GM19328 (cell line): ENCODE measurements around the gene SH3RF3.
"Not testable (repeated sequence)": the region's sequence is repeated elsewhere in the genome, so short reads cannot be mapped to it uniquely, and the experiment has no call there.

Source experiments
- ATAC-seq: cut with Tn5 transposase; IDR thresholded peaks from one replicate; pipeline ENCODE4 v1.9.1; 2021; ENCODE audit warnings: mild to moderate bottlenecking, moderate library complexity; ENCODE audit not compliant: unreplicated experiment

SH3RF3 gene

DNA sequence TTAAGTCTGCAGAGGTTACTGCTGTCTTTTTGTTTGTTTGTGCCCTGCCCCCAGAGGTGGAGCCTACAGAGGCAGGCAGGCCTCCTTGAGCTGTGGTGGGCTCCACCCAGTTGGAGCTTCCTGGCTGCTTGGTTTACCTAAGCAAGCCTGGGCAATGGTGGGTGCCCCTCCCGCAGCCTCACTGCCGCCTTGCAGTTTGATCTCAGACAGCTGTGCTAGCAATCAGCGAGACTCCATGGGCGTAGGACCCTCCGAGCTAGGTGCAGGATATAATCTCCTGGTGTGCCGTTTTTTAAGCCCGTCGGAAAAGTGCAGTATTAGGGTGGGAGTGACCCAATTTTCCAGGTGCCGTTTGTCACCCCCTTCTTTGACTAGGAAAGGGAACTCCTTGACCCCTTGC, 11.8 kb upstream of the SH3RF3 start:
- not testable (repeated sequence) for ATAC-seq

DNA sequence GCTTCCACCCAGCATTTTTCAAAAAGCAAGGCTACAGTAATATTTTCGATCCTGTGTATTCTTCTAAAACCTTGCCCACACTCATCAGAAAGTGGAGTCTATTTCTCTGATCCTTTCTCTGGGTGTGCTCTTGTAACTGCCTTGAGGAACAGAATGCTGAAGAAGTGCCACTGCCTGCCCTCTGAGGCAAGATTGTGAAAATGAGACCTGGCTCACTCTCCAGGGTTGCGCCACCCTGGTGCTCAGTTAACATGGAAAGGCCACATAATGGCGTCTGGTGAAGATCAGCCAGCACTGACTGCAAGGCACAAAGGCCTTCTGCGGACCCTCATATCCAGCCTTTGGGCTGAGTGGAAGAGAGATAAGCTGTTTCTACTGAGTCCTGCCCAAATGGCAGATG, 11.2 kb upstream of the SH3RF3 start:
- ATAC-seq: no peak

DNA sequence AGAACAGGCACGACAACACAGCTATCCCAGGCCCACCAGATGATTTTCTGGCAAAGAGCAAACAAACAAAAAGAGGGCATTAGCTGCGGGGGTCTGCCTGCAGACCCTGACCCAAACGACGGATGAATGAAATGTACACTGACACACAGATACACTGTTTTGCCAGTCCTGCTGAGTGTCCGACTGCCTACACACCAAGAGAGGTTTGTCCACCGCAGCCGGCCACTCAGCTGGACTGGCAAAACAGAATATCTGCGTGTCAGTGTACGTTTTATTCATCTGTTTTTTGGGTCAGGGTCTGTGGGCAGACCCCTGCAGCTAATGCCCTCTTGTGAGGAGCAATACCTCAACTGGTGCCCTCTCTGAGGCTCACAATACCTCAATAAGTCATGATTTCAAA, 10.7 kb upstream of the SH3RF3 start:
- no peak for ATAC-seq

DNA sequence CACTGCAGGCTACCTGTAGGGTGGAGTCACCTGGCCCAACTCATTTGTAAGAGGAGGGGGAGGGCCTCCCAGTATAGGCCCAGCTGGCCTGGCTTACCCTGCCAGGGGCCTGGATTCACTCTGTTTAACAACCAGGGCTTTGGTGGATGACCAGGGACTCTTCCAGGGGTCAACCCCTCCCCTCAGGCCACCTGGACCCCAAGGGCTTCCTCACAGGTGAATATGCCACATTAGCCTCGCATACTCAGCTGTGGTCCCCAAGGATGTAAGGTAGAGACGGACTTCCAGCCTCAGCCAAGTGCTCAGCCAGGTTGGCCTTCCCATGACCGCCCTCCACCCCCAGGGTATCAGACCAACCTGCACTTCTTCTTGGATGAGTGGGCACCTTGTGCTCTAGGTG, 8.8 kb upstream of the SH3RF3 start:
- no peak for ATAC-seq

DNA sequence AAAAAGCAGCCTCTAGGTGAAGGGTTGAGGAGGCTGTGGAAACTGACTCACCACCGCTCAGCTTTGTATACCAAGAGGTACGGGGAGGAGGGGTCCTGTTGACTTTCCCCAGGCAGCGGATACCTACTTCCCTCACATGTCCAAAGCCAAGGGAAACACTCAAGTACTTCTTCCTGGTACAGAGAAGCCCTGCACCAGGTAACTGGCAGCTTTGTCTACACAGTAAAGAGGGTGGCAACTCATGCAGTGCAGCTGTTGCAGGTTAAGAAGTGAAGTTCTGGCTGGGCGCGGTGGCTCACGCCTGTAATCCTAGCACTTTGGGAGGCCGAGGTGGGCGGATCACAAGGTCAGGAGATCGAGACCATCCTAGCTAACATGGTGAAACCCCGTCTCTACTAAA, 8.3 kb upstream of the SH3RF3 start:
- not testable (repeated sequence) for ATAC-seq

DNA sequence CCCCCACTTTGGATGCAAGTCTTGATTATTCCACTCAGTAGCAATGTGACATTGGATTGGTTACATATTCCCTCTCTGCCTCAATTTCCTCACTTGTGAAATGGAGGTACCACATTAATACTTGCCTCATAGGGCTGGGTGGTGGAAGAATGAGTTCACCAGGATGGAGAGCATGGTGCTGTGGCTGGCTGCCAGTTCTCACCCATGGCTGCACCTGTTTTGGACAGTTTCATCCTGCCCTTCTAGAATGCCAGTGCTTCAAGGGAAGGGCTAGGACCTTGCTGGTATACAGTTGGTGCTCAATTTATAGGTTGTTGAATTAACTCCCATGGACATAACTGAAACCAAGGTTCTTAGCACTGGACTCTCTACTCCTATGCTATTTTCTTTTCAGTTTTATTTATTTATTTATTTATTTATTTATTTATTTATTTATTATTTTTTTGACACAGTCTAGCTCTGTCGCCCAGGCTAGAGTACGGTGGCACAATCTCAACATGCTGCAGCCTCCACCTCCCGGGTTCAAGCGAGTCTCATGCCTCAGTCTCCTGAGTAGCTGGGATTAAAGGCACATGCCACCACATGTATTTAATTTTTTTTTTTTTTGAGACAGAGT, 5.3 kb upstream of the SH3RF3 start:
- no peak for ATAC-seq

DNA sequence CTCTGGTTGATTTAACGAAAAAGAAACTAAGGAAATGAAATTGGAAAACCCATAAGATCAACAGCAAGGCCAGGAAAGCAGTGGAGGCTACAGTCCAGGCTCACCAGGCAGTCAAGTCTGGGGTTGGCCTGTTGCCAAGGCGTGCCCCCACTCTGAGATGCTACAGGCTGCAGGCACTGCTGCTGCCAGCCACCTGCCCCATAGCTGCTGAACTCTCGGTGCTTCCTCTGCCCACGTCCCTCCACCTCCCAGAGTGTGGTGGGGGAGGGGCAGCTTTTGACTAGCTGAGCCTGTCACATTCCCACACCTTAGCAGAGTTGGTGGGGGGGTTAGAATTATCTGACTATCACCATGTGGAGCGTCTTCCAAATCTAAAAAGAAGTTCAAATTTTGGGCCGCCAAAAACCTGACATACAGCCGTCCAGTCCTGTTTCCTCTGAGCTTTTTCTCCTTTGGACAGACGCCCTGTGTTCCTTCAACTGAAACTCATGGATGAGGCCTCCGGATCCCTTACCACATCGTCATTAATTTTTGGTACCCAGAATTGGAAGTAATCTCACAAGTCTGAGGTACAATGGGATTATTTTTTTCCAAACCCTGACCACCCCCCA, 3.9 kb upstream of the SH3RF3 start:
- ATAC-seq: no peak

DNA sequence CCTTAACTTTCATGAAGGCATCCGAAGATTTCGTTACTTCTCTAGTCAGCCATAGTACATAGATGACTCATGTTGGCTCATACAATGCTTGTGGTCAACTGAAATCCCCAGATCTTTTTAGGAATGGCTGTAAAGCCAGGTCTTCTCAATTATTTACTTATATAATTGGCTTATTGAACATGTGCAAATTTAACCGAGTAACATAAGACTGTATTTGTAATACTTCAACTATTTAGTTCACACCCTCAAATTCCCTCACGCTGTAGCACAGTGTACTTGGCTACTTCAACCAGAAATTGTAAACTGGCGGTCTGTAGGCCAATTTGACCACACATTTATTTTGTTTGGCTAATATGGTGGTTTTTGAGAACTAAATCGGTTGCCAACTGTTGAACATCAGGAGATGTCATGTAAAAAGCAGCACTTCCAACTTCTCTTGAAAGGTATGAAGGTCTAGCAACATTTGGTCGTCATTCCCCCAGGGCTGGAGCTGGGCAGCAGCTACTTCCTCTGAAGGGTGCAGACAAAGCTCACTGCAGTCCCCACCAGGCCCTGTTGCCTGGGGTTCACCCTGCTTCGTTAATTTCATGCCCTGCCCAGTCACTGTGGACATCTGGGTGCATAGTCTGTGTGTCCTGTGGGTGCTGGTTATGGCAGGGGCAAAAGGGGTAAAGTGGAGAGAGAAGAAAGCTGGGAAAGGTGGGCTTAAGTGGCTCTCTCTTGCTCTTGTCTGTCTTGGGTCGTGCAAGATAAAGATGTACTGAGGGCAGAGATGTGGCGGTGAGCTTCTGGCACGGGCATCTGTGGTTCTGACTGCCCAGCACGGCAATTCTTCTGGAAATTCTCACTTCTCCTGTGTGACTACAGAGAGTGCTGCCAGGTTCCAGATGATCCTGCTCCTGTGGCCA, 3.2 kb upstream of the SH3RF3 start:
- no peak for ATAC-seq

DNA sequence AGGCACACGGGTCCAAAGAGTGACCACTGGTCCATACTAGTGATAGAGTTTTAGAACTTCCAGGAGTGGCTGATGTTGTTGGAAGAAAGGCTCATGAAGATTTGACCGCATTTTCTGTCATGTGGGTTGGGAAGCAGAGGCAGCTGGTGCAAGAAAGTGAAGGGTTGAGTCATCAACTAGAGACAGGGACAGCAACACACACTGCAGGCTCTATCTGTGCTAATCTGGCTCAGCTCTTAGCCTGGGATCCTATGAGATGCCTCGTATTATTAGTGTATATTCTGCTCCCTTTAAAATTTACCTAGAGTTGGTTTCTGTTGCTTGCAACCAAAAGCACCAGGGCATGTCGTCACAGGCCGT, 2.5 kb upstream of the SH3RF3 start:
- ATAC-seq: no peak

DNA sequence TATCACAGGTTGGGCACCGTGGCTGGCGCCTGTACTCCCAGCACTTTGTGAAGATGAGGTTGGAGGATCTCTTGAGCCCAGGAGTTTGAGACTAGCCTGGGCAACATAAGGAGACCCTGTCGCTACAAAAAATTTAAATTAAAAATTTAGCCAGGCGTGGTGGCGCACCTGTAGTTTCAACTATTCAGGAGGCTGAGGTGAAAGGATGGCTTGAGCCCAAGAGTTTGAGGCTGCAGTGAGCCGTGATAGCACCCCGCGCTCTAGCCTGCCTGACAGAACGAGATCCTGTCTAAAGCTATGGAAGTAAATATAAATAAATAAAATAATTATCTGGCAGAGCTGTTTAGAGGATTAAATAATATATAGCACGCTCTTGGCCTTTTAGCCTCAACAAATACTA, 1.4 kb upstream of the SH3RF3 start:
- no peak for ATAC-seq

DNA sequence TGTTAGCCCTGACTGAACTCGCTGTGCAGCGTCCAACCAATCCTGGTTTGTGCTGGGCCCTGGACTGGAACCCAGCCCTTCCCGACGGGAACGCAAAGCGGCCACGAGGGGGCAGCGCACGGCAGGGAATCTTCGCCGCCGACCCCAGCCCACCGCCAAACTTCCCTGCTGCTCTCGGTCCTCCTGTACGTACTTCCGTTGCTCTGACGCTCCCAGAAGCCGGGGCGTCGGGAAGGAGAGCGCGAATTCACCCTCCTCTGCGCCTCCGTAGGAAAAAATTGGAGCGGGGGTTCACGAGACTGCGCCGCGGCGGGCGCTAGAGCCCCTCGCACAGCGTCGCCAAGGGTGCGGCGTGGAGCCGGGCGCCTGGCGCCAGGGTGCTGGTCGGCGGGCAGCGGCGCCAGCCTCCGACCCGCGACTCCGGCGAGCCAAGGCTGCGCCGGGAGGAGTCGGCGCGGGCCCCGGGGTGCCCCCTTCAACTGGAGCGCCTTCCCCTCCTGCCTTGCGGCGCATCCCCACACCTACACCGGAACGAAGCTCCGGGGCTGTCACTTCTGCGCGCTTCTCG, 873 bp upstream of the SH3RF3 start:
- no peak for ATAC-seq

DNA sequence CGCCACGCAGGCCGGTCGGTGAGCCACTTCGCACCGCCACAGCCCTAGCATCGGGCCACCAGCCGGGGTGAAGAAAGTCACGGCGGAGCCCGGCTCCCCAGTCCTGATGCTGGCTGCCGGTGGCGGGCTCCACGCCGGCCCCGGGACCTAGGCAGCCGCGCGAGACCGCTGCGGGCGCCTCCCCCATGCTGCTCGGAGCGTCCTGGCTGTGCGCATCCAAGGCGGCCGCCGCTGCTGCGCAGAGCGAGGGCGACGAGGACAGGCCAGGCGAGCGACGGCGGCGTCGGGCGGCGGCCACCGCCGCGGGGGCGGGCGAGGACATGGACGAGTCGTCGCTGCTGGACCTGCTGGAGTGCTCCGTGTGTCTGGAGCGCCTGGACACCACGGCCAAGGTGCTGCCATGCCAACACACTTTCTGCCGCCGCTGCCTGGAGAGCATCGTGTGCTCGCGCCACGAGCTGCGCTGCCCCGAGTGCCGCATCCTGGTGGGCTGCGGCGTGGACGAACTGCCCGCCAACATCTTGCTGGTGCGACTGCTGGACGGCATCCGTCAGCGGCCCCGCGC, 433 bp downstream of the SH3RF3 start:
- ATAC-seq: no peak

DNA sequence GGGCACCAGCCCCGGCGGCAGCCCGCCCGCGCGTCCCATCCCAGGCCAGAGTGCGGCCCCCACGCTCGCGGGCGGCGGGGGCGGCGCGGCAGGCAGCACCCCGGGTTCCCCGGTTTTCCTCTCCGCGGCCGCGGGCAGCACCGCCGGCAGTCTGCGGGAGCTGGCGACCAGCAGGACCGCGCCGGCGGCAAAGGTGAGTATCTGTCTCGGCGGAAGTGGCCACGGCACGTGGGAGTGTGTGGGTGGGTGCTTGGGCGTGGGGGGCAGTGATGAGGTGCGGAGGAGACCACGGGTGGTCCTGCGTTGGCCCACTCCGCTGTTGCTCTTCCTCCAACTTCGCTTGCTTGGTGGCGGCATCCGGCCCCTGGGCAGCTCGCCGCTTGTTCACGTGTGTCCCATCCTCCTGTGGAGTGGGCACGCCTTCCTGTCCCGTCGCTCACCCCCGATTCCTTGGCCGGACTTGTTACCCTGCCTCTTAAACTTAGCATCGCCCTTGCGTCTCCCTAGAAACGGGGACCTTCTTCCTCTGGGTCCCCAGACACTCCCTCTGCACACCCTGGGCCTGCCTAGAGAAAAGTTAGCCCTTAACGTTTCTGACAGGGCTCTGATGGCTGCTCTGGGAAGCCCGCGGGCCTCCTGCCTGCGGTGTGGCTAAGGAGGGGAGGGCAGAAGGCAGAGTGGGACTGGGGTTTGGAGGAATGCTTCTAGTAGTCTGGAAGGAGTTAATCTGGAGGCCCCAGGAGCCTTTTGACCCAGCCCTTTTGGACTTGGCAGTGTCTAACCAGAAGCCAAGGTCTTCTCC, 1.1 kb downstream of the SH3RF3 start:
- ATAC-seq: no peak

DNA sequence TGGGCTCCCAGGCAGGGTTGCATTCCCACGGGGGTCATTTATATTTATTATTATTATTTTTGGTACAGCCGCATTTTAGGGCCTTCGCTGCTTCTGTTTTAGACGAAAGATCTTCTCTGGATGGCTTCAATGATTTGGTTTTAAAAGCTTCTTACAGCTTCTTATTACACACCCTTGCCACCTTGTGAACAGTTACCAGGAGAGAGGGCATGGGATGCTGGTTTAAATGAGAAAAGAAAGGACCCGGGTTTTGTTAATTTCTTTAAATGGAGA, 1.7 kb downstream of the SH3RF3 start:
- no peak for ATAC-seq

DNA sequence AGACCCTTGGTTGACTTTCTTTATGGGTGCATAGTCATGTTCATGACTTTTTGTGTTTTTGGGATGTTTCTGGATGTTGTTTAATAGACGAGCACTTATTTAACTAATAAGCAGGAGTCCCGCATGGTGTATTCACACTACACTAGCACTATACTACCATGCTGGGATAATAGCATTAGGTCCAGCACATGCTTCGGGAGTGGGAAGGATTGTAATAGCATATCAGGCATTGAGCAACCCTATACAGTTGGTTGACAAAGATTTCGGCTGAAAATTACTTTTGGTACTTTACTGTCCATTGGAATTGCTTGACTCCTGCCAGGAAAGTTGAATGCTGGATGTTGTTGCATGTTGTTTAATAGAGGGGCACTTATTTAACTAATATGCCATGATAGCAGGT, 2.8 kb downstream of the SH3RF3 start:
- ATAC-seq: no peak

DNA sequence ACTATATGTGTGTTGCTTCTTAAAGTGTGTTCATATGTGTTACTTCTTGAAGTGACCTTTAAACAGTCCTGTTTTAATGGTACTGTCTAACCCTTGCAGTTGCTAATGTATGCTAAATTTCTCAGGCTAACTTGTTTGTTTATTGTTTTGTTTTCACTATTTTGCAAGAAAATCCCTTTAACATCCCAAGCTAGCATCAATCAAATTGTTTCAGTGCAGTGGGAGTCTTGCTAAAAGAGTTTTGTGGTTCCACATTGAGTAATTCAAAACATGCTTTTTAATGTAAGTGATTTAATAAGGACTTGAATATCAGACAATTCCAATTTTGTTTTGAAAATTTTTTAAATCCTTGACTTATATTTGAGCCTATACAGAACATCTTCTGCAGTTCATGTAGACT, 3.6 kb downstream of the SH3RF3 start:
- no peak for ATAC-seq

DNA sequence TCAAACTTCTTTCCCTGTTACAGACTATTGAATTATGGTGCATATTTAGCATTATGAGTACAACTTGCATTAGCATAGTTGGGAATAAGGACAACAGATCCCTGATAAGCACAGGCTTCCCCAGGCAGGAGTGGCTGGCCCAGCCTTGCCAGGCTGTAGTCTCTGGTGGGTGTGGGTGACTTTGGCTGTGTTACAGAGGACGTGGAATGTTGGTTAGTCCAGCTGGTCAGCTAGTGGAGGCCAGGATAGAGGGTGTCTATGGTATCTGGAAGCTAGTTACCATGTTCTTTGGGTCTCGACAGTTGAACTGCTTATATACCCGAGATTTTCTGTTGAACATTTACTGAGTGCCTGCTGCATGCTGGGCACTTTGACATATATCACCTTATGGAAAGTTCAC, 4.7 kb downstream of the SH3RF3 start:
- no peak for ATAC-seq

DNA sequence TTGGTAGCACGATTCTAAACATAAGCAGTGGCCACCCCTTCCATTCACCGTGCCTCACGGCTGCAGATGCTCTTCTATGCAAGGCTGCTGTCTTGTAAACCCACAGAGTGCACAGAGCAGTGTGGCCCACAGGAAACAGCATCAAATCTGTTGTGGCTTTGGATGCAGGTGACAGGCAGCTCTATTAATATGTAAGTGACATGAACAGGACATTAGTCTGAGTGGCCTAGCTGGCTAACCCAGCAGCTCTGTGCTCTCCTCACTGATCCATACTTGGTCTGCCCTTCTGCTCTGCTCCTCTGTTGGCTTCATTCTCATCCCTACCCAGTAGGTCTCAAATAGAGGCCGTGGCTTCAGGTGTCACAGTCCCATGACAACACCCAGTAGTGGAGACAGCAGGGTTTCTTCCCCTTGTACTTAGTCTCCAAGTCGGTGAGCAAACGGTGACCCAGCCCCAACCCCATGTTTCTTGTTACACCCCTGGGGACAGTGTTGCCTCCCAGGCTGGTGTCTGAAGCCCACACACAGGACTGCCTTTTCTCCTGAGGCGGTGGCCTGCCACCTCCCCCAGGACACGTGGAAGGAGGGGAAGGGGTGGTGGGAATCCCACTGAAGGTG, 5.8 kb downstream of the SH3RF3 start:
- ATAC-seq: no peak

DNA sequence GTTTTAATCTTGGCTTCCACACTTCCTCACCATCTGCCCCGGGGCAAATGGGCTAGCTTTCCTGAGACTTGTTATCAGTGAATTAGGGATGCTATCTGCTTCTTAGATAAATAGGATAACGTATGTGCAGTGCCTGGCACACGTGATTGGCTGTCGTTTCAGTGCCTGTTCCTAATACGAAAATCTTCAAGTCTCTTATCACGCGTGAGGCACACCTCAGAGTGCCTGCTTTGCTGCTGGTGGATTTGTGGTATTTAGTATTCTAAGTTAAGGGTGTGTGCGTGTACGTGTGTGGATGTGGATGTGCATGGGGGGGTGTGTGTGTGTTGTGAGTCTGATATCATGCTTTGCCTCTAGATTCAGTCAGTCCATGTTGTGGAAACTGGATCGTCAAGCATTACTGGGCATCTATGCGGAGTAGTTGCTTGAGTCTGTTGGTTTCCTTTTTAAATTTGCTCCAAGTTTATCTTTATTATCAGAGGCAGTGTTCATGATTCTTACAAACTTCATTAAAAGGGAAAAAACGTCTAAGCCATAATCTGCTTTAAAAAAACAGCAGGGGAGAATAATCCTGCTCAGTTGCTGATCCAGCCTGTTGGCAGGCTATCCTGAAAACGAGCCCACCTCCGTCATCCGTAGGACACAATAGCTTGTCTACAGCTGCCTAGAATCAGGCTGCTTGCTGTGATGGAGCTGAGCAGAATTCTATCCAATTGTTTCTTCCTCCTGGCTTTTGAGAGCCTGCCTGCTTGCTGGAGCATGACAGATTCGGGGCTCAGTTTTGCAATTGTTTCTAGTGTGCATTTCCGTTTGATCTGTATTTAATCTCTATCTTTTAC, 6.6 kb downstream of the SH3RF3 start:
- no peak for ATAC-seq

DNA sequence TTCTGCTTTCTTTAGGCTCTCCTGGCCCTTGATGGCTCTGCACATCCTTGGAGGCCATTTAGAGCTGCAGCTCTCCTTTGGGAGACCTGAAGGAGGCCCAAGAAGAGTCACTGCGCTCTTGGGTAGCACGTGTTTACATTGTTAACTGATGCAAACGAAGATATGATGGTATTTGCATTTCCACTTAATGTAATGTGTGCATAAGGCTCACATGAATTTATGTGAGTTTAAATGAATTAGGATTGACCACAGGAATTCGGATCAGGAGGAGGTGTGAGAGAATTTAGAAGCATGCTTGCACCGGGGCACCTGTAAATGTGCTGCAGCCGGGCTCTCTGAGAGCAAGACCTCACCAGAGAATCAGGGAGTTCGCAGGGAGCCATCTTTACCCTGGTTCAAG, 7.5 kb downstream of the SH3RF3 start:
- ATAC-seq: no peak
